ENCODE data around the gene RGS2. TPM values are rescaled to one million over a fixed set of nuclear protein-coding genes. Genes with fewer than 3 reads are reported as not detected.

The RGS2 gene
- total RNA-seq, 1 donor: 5.8 TPM

DNA sequence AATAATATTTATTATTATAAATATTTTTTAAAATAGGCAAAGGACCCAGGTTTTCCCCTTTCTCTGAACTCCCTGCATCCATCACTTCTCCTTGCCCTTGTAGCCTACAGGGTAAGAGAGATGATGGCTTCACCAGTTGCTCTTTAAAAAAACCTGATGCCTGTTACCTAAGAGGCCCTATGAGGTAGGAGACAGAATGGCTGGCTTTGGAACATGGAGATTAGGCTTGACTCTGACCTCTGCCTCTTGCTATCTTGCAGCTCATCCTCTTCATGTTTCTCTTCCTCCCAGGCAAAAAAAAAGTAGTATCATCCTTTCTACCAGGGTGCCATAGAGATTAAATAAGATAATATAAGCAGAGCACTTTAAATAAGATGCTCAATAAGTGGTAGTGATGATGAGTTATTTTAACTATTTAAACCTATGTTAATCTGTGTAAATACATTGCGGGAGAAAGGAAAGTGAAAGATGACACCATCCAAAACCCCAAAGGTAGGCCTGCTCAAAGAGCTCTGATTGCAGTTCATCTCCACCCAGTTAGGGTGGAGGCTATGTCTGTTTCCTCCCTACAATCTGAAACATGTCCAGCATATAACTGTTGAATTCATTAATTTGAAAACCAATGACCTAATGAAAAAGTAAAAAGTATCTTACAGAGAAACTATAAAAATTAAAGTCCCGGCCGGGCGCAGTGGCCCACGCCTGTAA is 51.8 kb downstream of the RGS2 start:
- Histone ChIP-seq H3K4me1 (ENCODE audit: insufficient read depth, low read length) (no peaks in the 10 kb centered on the region), H3K27ac (ENCODE audit: low read depth, low read length) (no peak overlapping the region), H3K36me3 (ENCODE audit: insufficient read depth, low read length) (no peaks in the 10 kb centered on the region), H4K20me1 (ENCODE audit: insufficient read depth, low read length) (no peaks in the 10 kb centered on the region), H3K4me2 (ENCODE audit: insufficient read depth, low read length) (no peak overlapping the region), H3K27me3 (ENCODE audit: insufficient read depth, low read length) (no peaks in the 10 kb centered on the region), H2AFZ (ENCODE audit: low read length) (no peak overlapping the region), H3K79me2 (ENCODE audit: insufficient read depth, low read length) (no peaks in the 10 kb centered on the region), H3K4me3 (ENCODE audit: insufficient read depth, low read length) (no peak overlapping the region), H3K9me3 (ENCODE audit: low read depth, low read length) (no peaks in the 10 kb centered on the region)
- TF ChIP-seq, protein P1, sequence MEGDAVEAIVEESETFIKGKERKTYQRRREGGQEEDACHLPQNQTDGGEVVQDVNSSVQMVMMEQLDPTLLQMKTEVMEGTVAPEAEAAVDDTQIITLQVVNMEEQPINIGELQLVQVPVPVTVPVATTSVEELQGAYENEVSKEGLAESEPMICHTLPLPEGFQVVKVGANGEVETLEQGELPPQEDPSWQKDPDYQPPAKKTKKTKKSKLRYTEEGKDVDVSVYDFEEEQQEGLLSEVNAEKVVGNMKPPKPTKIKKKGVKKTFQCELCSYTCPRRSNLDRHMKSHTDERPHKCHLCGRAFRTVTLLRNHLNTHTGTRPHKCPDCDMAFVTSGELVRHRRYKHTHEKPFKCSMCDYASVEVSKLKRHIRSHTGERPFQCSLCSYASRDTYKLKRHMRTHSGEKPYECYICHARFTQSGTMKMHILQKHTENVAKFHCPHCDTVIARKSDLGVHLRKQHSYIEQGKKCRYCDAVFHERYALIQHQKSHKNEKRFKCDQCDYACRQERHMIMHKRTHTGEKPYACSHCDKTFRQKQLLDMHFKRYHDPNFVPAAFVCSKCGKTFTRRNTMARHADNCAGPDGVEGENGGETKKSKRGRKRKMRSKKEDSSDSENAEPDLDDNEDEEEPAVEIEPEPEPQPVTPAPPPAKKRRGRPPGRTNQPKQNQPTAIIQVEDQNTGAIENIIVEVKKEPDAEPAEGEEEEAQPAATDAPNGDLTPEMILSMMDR (IDR thresholded peaks at IDR 0.05; ENCODE audit: extremely low read depth, low read depth, low read length): no peak
- DNase-seq (ENCODE audit: insufficient read length, low spot score, missing footprints): no peak

DNA sequence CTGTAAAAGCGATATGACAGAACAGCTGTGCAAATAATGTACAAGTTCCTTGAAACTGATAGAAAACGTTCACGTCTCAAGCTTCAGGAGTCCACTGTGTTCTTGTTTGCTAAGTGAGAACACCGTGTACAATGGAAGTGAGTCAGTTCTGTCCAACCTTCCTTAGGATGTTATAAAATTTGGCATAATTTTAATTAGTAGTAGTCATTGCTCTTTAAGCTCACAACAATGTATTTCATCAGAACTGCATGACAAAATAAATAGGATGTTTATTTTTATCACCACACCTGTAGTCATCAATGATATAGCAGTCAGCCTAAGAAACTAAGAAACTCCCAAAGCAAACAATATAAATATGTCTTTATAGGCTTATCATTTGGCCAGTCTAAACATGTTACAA is 53.0 kb downstream of the RGS2 start:
- no peak overlapping the region for H3K4me2 ChIP-seq (ENCODE audit: insufficient read depth, low read length)
- H3K9me3 ChIP-seq (ENCODE audit: low read depth, low read length): no peaks in the 10 kb centered on the region
- no peaks in the 10 kb centered on the region for H3K27me3 ChIP-seq (ENCODE audit: insufficient read depth, low read length)
- no peaks in the 10 kb centered on the region for H4K20me1 ChIP-seq (ENCODE audit: insufficient read depth, low read length)
- no peaks in the 10 kb centered on the region for H3K36me3 ChIP-seq (ENCODE audit: insufficient read depth, low read length)
- TF ChIP-seq, protein P1 (IDR thresholded peaks at IDR 0.05; ENCODE audit: extremely low read depth, low read depth, low read length): no peak
- no peak overlapping the region for H2AFZ ChIP-seq (ENCODE audit: low read length)
- no peaks in the 10 kb centered on the region for H3K4me1 ChIP-seq (ENCODE audit: insufficient read depth, low read length)
- H3K27ac ChIP-seq (ENCODE audit: low read depth, low read length): no peak overlapping the region
- H3K79me2 ChIP-seq (ENCODE audit: insufficient read depth, low read length): no peaks in the 10 kb centered on the region
- DNase-seq (ENCODE audit: insufficient read length, low spot score, missing footprints): no peak
- H3K4me3 ChIP-seq (ENCODE audit: insufficient read depth, low read length): no peak overlapping the region

Other genes starting within 250 kb of the RGS2 start
- not detected in 2 replicates for gene RGS1, start 233.3 kb upstream of the RGS2 start, total RNA-seq
- gene RGS13, start 172.9 kb upstream of the RGS2 start, total RNA-seq: not detected in 2 replicates

All from osteoblast (primary cell).